C4-2B (cell line): ENCODE data around the gene NR1H4.

Source experiments
- H3K27ac ChIP-seq: fragments of 450-650 bp; 2 replicates; pipeline ENCODE4 v1.5.1; 2017
- ZFX ChIP-seq: fragments of 450-650 bp; IDR thresholded peaks from 2 replicates; pipeline ENCODE4 v1.6.1; 2017
- TF ChIP-seq, protein P1 (sequence below): fragments of 450-650 bp; conservative IDR thresholded peaks from 2 replicates; pipeline ENCODE4 v1.5.1; 2017; ENCODE audit warnings: mild to moderate bottlenecking

The NR1H4 gene

GRCh38 chr12:100612606-100613005, 138.9 kb downstream of the NR1H4 start:
- no peak overlapping the region for H3K27ac ChIP-seq
- TF ChIP-seq ZFX: no peak
- TF ChIP-seq, protein P1, sequence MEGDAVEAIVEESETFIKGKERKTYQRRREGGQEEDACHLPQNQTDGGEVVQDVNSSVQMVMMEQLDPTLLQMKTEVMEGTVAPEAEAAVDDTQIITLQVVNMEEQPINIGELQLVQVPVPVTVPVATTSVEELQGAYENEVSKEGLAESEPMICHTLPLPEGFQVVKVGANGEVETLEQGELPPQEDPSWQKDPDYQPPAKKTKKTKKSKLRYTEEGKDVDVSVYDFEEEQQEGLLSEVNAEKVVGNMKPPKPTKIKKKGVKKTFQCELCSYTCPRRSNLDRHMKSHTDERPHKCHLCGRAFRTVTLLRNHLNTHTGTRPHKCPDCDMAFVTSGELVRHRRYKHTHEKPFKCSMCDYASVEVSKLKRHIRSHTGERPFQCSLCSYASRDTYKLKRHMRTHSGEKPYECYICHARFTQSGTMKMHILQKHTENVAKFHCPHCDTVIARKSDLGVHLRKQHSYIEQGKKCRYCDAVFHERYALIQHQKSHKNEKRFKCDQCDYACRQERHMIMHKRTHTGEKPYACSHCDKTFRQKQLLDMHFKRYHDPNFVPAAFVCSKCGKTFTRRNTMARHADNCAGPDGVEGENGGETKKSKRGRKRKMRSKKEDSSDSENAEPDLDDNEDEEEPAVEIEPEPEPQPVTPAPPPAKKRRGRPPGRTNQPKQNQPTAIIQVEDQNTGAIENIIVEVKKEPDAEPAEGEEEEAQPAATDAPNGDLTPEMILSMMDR: no peak
